Measurements from ENCODE around the gene TRAF3IP1.
"Not testable (repeated sequence)": the region's sequence is repeated elsewhere in the genome, so short reads cannot be mapped to it uniquely, and the experiment has no call there.

Gene TRAF3IP1

GRCh38 chr2:238320246-238320647 is at the start of gene TRAF3IP1:
Gene TRAF3IP1, plus strand, starts transcription at chr2:238320518. Its CDS starts 145 bp downstream, at chr2:238320663.
- DNase-seq (ENCODE audit: low spot score): peak; percentile 83

GRCh38 chr2:238270606-238271005 is 49.7 kb upstream of the TRAF3IP1 start:
- no peak for DNase-seq (ENCODE audit: low spot score)

- DNase-seq (ENCODE audit: low spot score): no peak
Observed at GRCh38 chr2:238271061-238271554, 49.2 kb upstream of the TRAF3IP1 start.

GRCh38 chr2:238271686-238272085 is 48.6 kb upstream of the TRAF3IP1 start:
- DNase-seq (ENCODE audit: low spot score): not testable (repeated sequence)

GRCh38 chr2:238272156-238272555 is 48.2 kb upstream of the TRAF3IP1 start:
- no peak for DNase-seq (ENCODE audit: low spot score)

- DNase-seq (ENCODE audit: low spot score): not testable (repeated sequence)
Observed at GRCh38 chr2:238273433-238273832, 46.9 kb upstream of the TRAF3IP1 start.

- no peak for DNase-seq (ENCODE audit: low spot score)
Observed at GRCh38 chr2:238274152-238274865, 46.0 kb upstream of the TRAF3IP1 start.

GRCh38 chr2:238277695-238278094 is 42.6 kb upstream of the TRAF3IP1 start:
- DNase-seq (ENCODE audit: low spot score): no peak

GRCh38 chr2:238278626-238279323 is 41.5 kb upstream of the TRAF3IP1 start:
- no peak for DNase-seq (ENCODE audit: low spot score)

GRCh38 chr2:238279324-238279682 is 41.0 kb upstream of the TRAF3IP1 start:
- DNase-seq (ENCODE audit: low spot score): no peak

GRCh38 chr2:238280083-238280825 is 40.1 kb upstream of the TRAF3IP1 start:
- no peak for DNase-seq (ENCODE audit: low spot score)

- no peak for DNase-seq (ENCODE audit: low spot score)
Observed at GRCh38 chr2:238281826-238282480, 38.4 kb upstream of the TRAF3IP1 start.

GRCh38 chr2:238282861-238283738 is 37.2 kb upstream of the TRAF3IP1 start:
- no peak for DNase-seq (ENCODE audit: low spot score)

- DNase-seq (ENCODE audit: low spot score): no peak
Observed at GRCh38 chr2:238284802-238285515, 35.4 kb upstream of the TRAF3IP1 start.

- no peak for DNase-seq (ENCODE audit: low spot score)
Observed at GRCh38 chr2:238285653-238286082, 34.6 kb upstream of the TRAF3IP1 start.

GRCh38 chr2:238286095-238286494 is 34.2 kb upstream of the TRAF3IP1 start:
- no peak for DNase-seq (ENCODE audit: low spot score)

- no peak for DNase-seq (ENCODE audit: low spot score)
Observed at GRCh38 chr2:238286551-238286950, 33.8 kb upstream of the TRAF3IP1 start.

- DNase-seq (ENCODE audit: low spot score): no peak
Observed at GRCh38 chr2:238286987-238287736, 33.2 kb upstream of the TRAF3IP1 start.

GRCh38 chr2:238287737-238288649 is 32.3 kb upstream of the TRAF3IP1 start, which contains the start of gene PER2:
Gene PER2, minus strand, starts transcription at chr2:238288610. Its CDS starts 10,674 bp downstream, at chr2:238277936.
- DNase-seq (ENCODE audit: low spot score): peak; percentile 36
